GM19035 (cell line): ENCODE data around the gene VAMP2.
"Not testable (repeated sequence)": the region's sequence is repeated elsewhere in the genome, so short reads cannot be mapped to it uniquely, and the experiment has no call there.

Experiments used
- ATAC-seq: cut with Tn5 transposase; IDR thresholded peaks from one replicate; pipeline ENCODE4 v1.9.1; 2021; ENCODE audit not compliant: unreplicated experiment

The VAMP2 gene

GRCh38 chr17:8176197-8176940 lies 13.6 kb upstream of the VAMP2 start, which contains the start of gene TMEM107:
TSS of gene TMEM107 (minus strand) at chr17:8176380. CDS start at chr17:8176286, 94 bp downstream.
- no peak for ATAC-seq

- ATAC-seq: no peak
These were observed 13.0 kb upstream of the VAMP2 start for GRCh38 chr17:8175795-8176196.

GRCh38 chr17:8173871-8174322 lies 11.1 kb upstream of the VAMP2 start:
- no peak for ATAC-seq

- ATAC-seq: peak; percentile 71
These were observed 10.5 kb upstream of the VAMP2 start for GRCh38 chr17:8173056-8173870.

- ATAC-seq: not testable (repeated sequence)
These were observed 7.4 kb upstream of the VAMP2 start for GRCh38 chr17:8170186-8170585.

GRCh38 chr17:8167526-8167925 lies 4.8 kb upstream of the VAMP2 start:
- no peak for ATAC-seq

GRCh38 chr17:8166731-8167130 lies 4.0 kb upstream of the VAMP2 start:
- no peak for ATAC-seq

GRCh38 chr17:8164815-8165131 lies 2.0 kb upstream of the VAMP2 start:
- no peak for ATAC-seq

- ATAC-seq: no peak
These were observed 1.4 kb upstream of the VAMP2 start for GRCh38 chr17:8163978-8164814.

GRCh38 chr17:8162997-8163977 lies 539 bp upstream of the VAMP2 start:
- peak; percentile 22 for ATAC-seq

- no peak for ATAC-seq
These were observed 1.2 kb downstream of the VAMP2 start for GRCh38 chr17:8161289-8162232.

GRCh38 chr17:8160741-8161221 lies 2.0 kb downstream of the VAMP2 start:
- no peak for ATAC-seq

GRCh38 chr17:8160224-8160577 lies 2.5 kb downstream of the VAMP2 start:
- no peak for ATAC-seq

GRCh38 chr17:8159459-8160223 lies 3.1 kb downstream of the VAMP2 start:
- ATAC-seq: no peak

- no peak for ATAC-seq
These were observed 3.7 kb downstream of the VAMP2 start for GRCh38 chr17:8159032-8159400.

GRCh38 chr17:8158267-8159031 lies 4.3 kb downstream of the VAMP2 start:
- ATAC-seq: no peak

- peak; percentile 75 for ATAC-seq
These were observed 6.3 kb downstream of the VAMP2 start for GRCh38 chr17:8156246-8156992.
